Sigmoid colon (tissue), 4 donors: Measurements from ENCODE around the gene PLEKHS1.

Experiments
- CTCF ChIP-seq, 4 experiments: fragments of 450-650 bp in 3 of 4; fragments of 200-600 bp in 1 of 4; IDR thresholded peaks; one replicate each; pipeline ENCODE4 v1.5.1; 2016 to 2019; ENCODE audit warnings: antibody characterized with exemption in 4 of 4, mild to moderate bottlenecking in 3 of 4, moderate library complexity in 2 of 4
- POLR2AphosphoS5 ChIP-seq, 4 donors: sonication (generic); formaldehyde crosslinking; IDR thresholded peaks; one replicate each; pipeline ENCODE4 v1.6.1; 2017; ENCODE audit warnings: antibody characterized with exemption in 4 of 4

- TF ChIP-seq POLR2AphosphoS5 (IDR thresholded peaks at IDR 0.05), result no peak
- no peak for TF ChIP-seq CTCF (IDR thresholded peaks at IDR 0.05)
Observed at GRCh38 chr10:113775686-113776294, 24.3 kb downstream of the PLEKHS1 start.
